Tibial artery (tissue), 4 donors: ENCODE measurements around the gene CDCP2.

Source experiments
- DNase-seq, 2 donors: peaks; one replicate each; pipeline ENCODE4 v3.0.0-alpha.2; 2019
- H3K27ac ChIP-seq, 2 donors: fragments of 200-600 bp; sonication (generic) in 1 of 2; 1 replicate in 1 of 2; 2 replicates in 1 of 2; pipeline ENCODE4 v1.5.1; 2018 to 2019; ENCODE audit warnings: mild to moderate bottlenecking in 1 of 2
- H3K27me3 ChIP-seq, 2 donors: fragments of 200-600 bp; sonication (generic) in 1 of 2; one replicate each; pipeline versions ENCODE4 v1.5.1 to v1.6.0; 2016 to 2019
- H3K36me3 ChIP-seq, 3 donors: fragments of 200-600 bp; sonication (generic) in 2 of 3; one replicate each; pipeline ENCODE4 v1.5.1; 2016 to 2019; ENCODE audit warnings: mild to moderate bottlenecking in 2 of 3
- H3K4me1 ChIP-seq, 4 donors: fragments of 200-600 bp; sonication (generic) in 2 of 4; 1 replicate in 3 of 4; 2 replicates in 1 of 4; pipeline ENCODE4 v1.5.1; 2016 to 2019
- H3K4me3 ChIP-seq, 2 donors: fragments of 200-600 bp; sonication (generic) in 1 of 2; 1 replicate in 1 of 2; 2 replicates in 1 of 2; pipeline ENCODE4 v1.5.1; 2018 to 2019; ENCODE audit warnings: mild to moderate bottlenecking in 2 of 2
- H3K9me3 ChIP-seq, 3 donors: fragments of 200-600 bp; sonication (generic) in 1 of 3; one replicate each; pipeline ENCODE4 v1.5.1; 2016 to 2019
- CTCF ChIP-seq, 2 experiments: fragments of 200-600 bp in 1 of 2; fragments of 450-650 bp in 1 of 2; IDR thresholded peaks; one replicate each; pipeline ENCODE4 v1.5.1; 2017 to 2019; ENCODE audit warnings: antibody characterized with exemption in 2 of 2, mild to moderate bottlenecking in 1 of 2, moderate library complexity in 1 of 2
- intact Hi-C: fragments of 100-400 bp; cut with DNase I; formaldehyde crosslinking; loops from one replicate; pipeline ENCODE4 v1.15.0; 2023; ENCODE audit warnings: low total_unique reads

The CDCP2 gene

GRCh38 chr1:54135436-54136120, 17.2 kb downstream of the CDCP2 start:
- no peaks in the 10 kb centered on the region for H3K27me3 ChIP-seq
- no peak overlapping the region for H3K27ac ChIP-seq
- H3K4me1 ChIP-seq = peaks cover 0 to 12% (median 0%) of the 10 kb centered on the region in 4 donors
- DNase-seq = no peak
- intact Hi-C loops = no loop called here
- no peaks in the 10 kb centered on the region for H3K9me3 ChIP-seq
- TF ChIP-seq CTCF (IDR thresholded peaks at IDR 0.05) = no peak
- H3K4me3 ChIP-seq = no peak overlapping the region
- H3K36me3 ChIP-seq = no peaks in the 10 kb centered on the region

- no peak overlapping the region for H3K27ac ChIP-seq
Measured at GRCh38 chr1:54134295-54134694, 18.5 kb downstream of the CDCP2 start.

GRCh38 chr1:54132495-54132894, 20.3 kb downstream of the CDCP2 start:
- no peak overlapping the region for H3K27ac ChIP-seq
- H3K27me3 ChIP-seq = no peaks in the 10 kb centered on the region
- no peak for DNase-seq
- intact Hi-C loops = no loop called here
- no peak for TF ChIP-seq CTCF (IDR thresholded peaks at IDR 0.05)
- no peaks in the 10 kb centered on the region for H3K36me3 ChIP-seq
- H3K9me3 ChIP-seq = no peaks in the 10 kb centered on the region
- peaks cover 0 to 6% (median 0%) of the 10 kb centered on the region in 4 donors for H3K4me1 ChIP-seq
- no peak overlapping the region for H3K4me3 ChIP-seq

More at GRCh38 chr1:54134295-54134694, 18.5 kb downstream of the CDCP2 start:
- DNase-seq = no peak
- H3K4me3 ChIP-seq = no peak overlapping the region
- intact Hi-C loops = no loop called here
- H3K9me3 ChIP-seq = no peaks in the 10 kb centered on the region
- H3K27me3 ChIP-seq = no peaks in the 10 kb centered on the region
- H3K4me1 ChIP-seq = peaks cover 0 to 12% (median 0%) of the 10 kb centered on the region in 4 donors
- no peak for TF ChIP-seq CTCF (IDR thresholded peaks at IDR 0.05)
- no peaks in the 10 kb centered on the region for H3K36me3 ChIP-seq

- Histone ChIP-seq H3K4me1 (no peaks in the 10 kb centered on the region), H3K27ac (no peak overlapping the region), H3K27me3 (no peaks in the 10 kb centered on the region), H3K36me3 (no peaks in the 10 kb centered on the region), H3K9me3 (no peaks in the 10 kb centered on the region), H3K4me3 (no peak overlapping the region)
- intact Hi-C loops = no loop called here
- TF ChIP-seq CTCF (IDR thresholded peaks at IDR 0.05) = no peak
- no peak for DNase-seq
Measured at GRCh38 chr1:54131419-54131818, 21.4 kb downstream of the CDCP2 start.

GRCh38 chr1:54129858-54130257, 22.9 kb downstream of the CDCP2 start:
- TF ChIP-seq CTCF (IDR thresholded peaks at IDR 0.05) = no peak
- H3K27me3 ChIP-seq = no peaks in the 10 kb centered on the region
- no peaks in the 10 kb centered on the region for H3K9me3 ChIP-seq
- H3K4me3 ChIP-seq = no peak overlapping the region
- no peak overlapping the region for H3K27ac ChIP-seq
- no peak for DNase-seq
- H3K4me1 ChIP-seq = no peaks in the 10 kb centered on the region
- no peaks in the 10 kb centered on the region for H3K36me3 ChIP-seq
- intact Hi-C loops = loop anchor here (10.0 kb wide), 1 partner anchor 105 kb away; no protein-coding TSS in a partner anchor
